Right cardiac atrium (tissue), 5 donors: Measurements from ENCODE around the gene HNRNPA2B1. TPM values are rescaled to one million over a fixed set of nuclear protein-coding genes. Genes with fewer than 3 reads are reported as not detected.
"Not testable (repeated sequence)": the region's sequence is repeated elsewhere in the genome, so short reads cannot be mapped to it uniquely, and the experiment has no call there.

Experiments
- ATAC-seq, 2 donors: fragments of 200-7000 bp; cut with Tn5 transposase; one replicate each; pipeline versions ENCODE4 v1.8.0 to v1.9.1; 2020; ENCODE audit warnings: moderate library complexity in 2 of 2, mild to moderate bottlenecking in 1 of 2
- DNase-seq, 3 donors: peaks; one replicate each; pipeline ENCODE4 v3.0.0-alpha.2; 2020
- H3K27ac ChIP-seq: one replicate; pipeline ENCODE4 v1.5.1; 2013; ENCODE audit warnings: mild to moderate bottlenecking, low read length, control low read depth, moderate library complexity
- H3K27me3 ChIP-seq: one replicate; pipeline ENCODE4 v1.6.1; 2013; ENCODE audit not compliant: control insufficient read depth, insufficient read depth
- H3K4me1 ChIP-seq: one replicate; pipeline ENCODE4 v1.6.1; 2013; ENCODE audit warnings: low read length; ENCODE audit not compliant: control insufficient read depth, insufficient read depth
- H3K4me3 ChIP-seq: one replicate; pipeline ENCODE4 v1.5.1; 2013; ENCODE audit warnings: low read length, control low read depth
- H3K9me3 ChIP-seq: one replicate; pipeline ENCODE4 v1.6.1; 2013; ENCODE audit warnings: low read length; ENCODE audit not compliant: control insufficient read depth
- WGBS: extraction: QIAGEN DNeasy Blood & Tissue Kit; methylation state at CpG from one replicate; pipeline ENCODE4 v1.1.7; 2013; 5-methylcytosine and 5-hydroxymethylcytosine counted together
- intact Hi-C, 4 donors: fragments of 100-400 bp; cut with DNase I; formaldehyde crosslinking; loops; one replicate each; pipeline versions ENCODE4 v1.11.0 to v1.14.0; 2022 to 2023
- polyA plus RNA-seq: library from polyadenylated mRNA; stranded (reverse); fragments of 200-250 nt; gene quantifications from one replicate; pipeline ENCODE4 v1.2.3, GENCODE V29; 2013
- total RNA-seq, 4 donors: library from RNA; stranded (reverse); fragmentation: NEBNext Ultra II Directional; extraction: Animal tissue kit (Norgen Biotek cat#: 25700); gene quantifications; one replicate each; pipeline ENCODE4 v1.2.1, GENCODE V29; 2021
- donor health status: healthy with polysubstance abuse.
- donor health status: DM: no; HTN: yes; CAD: no.
- donor health status: DM: no; HTN: no; CAD: no.
- donor health status: DM: no; HTN: yes; CAD: no; lungs with severe emphysema.
- donor health status: DM: yes; HTN: yes; CAD: no.

Gene HNRNPA2B1
- total and polyA plus RNA-seq, 5 donors, result 353 to 521 (median 376) TPM

- Histone ChIP-seq H3K27me3 (no peaks in the 10 kb centered on the region), H3K27ac (no peak overlapping the region), H3K4me3 (no peak overlapping the region), H3K4me1 (peaks cover 6% of the 10 kb centered on the region), H3K9me3 (no peaks in the 10 kb centered on the region)
- WGBS, result 87% methylated on average over 3 of the region's 3 CpGs
- intact Hi-C loops, result no loop called here
- ATAC-seq (no peak), DNase-seq (no peak)
These were observed 11.5 kb downstream of the HNRNPA2B1 start for GRCh38 chr7:26188957-26189541.

GRCh38 chr7:26188206-26188956 lies 12.2 kb downstream of the HNRNPA2B1 start:
- Histone ChIP-seq H3K27ac (no peak overlapping the region), H3K9me3 (no peaks in the 10 kb centered on the region), H3K4me1 (peaks cover 4% of the 10 kb centered on the region), H3K4me3 (no peak overlapping the region), H3K27me3 (no peaks in the 10 kb centered on the region)
- ATAC-seq, result no peak
- intact Hi-C loops, result no loop called here
- DNase-seq, result no peak
- 90% methylated on average over 9 of the region's 9 CpGs for WGBS

GRCh38 chr7:26187380-26188205 lies 13.0 kb downstream of the HNRNPA2B1 start:
- Histone ChIP-seq H3K27me3 (no peaks in the 10 kb centered on the region), H3K4me3 (no peak overlapping the region), H3K27ac (no peak overlapping the region), H3K4me1 (peaks cover 3% of the 10 kb centered on the region), H3K9me3 (no peaks in the 10 kb centered on the region)
- intact Hi-C loops, result no loop called here
- no peak for DNase-seq
- peak in 1 of 2 donors; percentile 5 for ATAC-seq
- WGBS, result 77% methylated on average over 11 of the region's 11 CpGs

GRCh38 chr7:26186364-26187311 lies 13.9 kb downstream of the HNRNPA2B1 start:
- ATAC-seq, result no peak
- whole genome bisulfite sequencing, result 82% methylated on average over 5 of the region's 5 CpGs
- H3K4me1 ChIP-seq, result peaks cover 3% of the 10 kb centered on the region

GRCh38 chr7:26185844-26186180 lies 14.7 kb downstream of the HNRNPA2B1 start:
- WGBS, result 99% methylated on average over 1 of the region's 1 CpG
- Histone ChIP-seq H3K9me3 (no peaks in the 10 kb centered on the region), H3K27me3 (no peaks in the 10 kb centered on the region), H3K27ac (no peak overlapping the region), H3K4me3 (no peak overlapping the region), H3K4me1 (peaks cover 6% of the 10 kb centered on the region)
- intact Hi-C loops, result no loop called here
- no peak for ATAC-seq
- DNase-seq, result no peak

More at GRCh38 chr7:26186364-26187311, 13.9 kb downstream of the HNRNPA2B1 start:
- no peaks in the 10 kb centered on the region for H3K9me3 ChIP-seq
- intact Hi-C loops, result no loop called here
- H3K27ac ChIP-seq, result no peak overlapping the region
- H3K27me3 ChIP-seq, result no peaks in the 10 kb centered on the region
- H3K4me3 ChIP-seq, result no peak overlapping the region
- DNase-seq, result no peak

- intact Hi-C loops, result no loop called here
- Histone ChIP-seq H3K27ac (no peak overlapping the region), H3K27me3 (no peaks in the 10 kb centered on the region), H3K9me3 (no peaks in the 10 kb centered on the region), H3K4me3 (no peak overlapping the region), H3K4me1 (peaks cover 7% of the 10 kb centered on the region)
- DNase-seq, result no peak
- ATAC-seq, result no peak
- 82% methylated on average over 10 of the region's 10 CpGs for WGBS
These were observed 15.3 kb downstream of the HNRNPA2B1 start for GRCh38 chr7:26185131-26185843.

GRCh38 chr7:26184281-26185101 lies 16.1 kb downstream of the HNRNPA2B1 start:
- H3K4me3 ChIP-seq, H3K27me3 ChIP-seq, DNase-seq, H3K4me1 ChIP-seq, H3K9me3 ChIP-seq, intact Hi-C loops, H3K27ac ChIP-seq, ATAC-seq: not testable (repeated sequence)
- 72% methylated on average over 4 of the region's 4 CpGs for WGBS

- intact Hi-C loops, result no loop called here
- no peaks in the 10 kb centered on the region for H3K9me3 ChIP-seq
- 67% methylated on average over 4 of the region's 4 CpGs for WGBS
- no peak for ATAC-seq
- H3K27me3 ChIP-seq, result no peaks in the 10 kb centered on the region
- no peak overlapping the region for H3K27ac ChIP-seq
- DNase-seq, result no peak
- H3K4me1 ChIP-seq, result peaks cover 7% of the 10 kb centered on the region
- no peak overlapping the region for H3K4me3 ChIP-seq
These were observed 16.8 kb downstream of the HNRNPA2B1 start for GRCh38 chr7:26183545-26184280.

GRCh38 chr7:26182706-26183105 lies 17.8 kb downstream of the HNRNPA2B1 start:
- H3K27ac ChIP-seq, result no peak overlapping the region
- DNase-seq, result no peak
- peak in 1 of 2 donors; percentile 5 for ATAC-seq
- intact Hi-C loops, result no loop called here
- H3K4me1 ChIP-seq, result peaks cover 6% of the 10 kb centered on the region
- no peak overlapping the region for H3K4me3 ChIP-seq
- 84% methylated on average over 8 of the region's 8 CpGs for WGBS
- no peaks in the 10 kb centered on the region for H3K9me3 ChIP-seq
- H3K27me3 ChIP-seq, result no peaks in the 10 kb centered on the region
